GM20431 (cell line): ENCODE results near the gene CEP83.
"Not testable (repeated sequence)": the region's sequence is repeated elsewhere in the genome, so short reads cannot be mapped to it uniquely, and the experiment has no call there.

Experiments used
- in situ Hi-C: fragments of 300-500 bp; cut with MseI, MboI; formaldehyde crosslinking; loops from one replicate; pipeline ENCODE4 v1.15.0; 2020; ENCODE audit warnings: low sequenced_read_pairs; ENCODE audit not compliant: unreplicated experiment

Gene CEP83

DNA sequence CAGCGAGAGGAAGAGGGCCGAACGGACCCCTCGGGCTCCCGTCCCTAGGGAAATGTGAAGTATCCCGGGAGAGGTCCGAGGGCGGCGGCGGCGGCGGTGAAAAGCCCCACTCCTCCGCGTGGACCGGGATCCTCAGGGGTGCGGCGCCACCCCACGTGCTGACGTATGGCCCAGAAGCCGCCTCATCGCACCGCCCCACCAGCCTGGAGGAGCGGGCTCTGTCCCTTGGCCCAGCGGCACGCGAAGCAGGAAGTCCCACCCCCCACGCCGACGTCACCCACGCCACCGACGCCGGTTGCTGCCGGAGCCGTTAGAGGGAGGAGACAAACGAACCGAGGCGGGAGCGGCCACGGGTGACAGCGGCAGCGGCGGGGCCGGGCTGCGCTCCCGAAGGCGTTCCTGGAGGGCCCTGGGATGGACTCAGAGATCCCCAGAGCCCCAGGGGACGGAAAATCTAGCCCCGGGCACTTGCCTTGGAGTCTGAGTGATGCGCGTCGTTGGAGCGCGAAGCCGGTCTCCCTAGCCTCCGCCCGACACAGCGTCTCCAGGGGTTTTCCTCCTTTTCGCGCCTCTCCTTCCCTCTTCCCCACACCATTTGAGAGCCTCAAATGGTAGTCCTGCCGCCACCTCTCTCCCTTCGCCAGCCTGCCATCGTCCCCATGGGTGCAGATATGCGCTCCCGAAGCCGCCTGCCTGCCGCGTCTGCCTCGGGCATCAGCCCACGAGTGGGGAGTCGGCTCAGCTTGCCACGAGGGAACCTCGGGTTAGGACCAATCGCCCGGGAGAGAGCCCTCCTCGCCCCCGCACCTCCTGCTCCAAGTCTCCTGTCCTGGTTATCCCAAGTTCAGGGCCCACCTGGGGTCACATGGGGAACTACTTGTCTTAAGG is at the start of gene CEP83:
Gene CEP83, minus strand, starts transcription at position 140 of the 888 bp plus-strand sequence. CDS start 47,377 bp downstream, outside the sequence.
- in situ Hi-C loops: no loop called here

- in situ Hi-C loops: no loop called here
Measured at GRCh38 chr12:94509317-94509716, 49.6 kb upstream of the CEP83 start.

DNA sequence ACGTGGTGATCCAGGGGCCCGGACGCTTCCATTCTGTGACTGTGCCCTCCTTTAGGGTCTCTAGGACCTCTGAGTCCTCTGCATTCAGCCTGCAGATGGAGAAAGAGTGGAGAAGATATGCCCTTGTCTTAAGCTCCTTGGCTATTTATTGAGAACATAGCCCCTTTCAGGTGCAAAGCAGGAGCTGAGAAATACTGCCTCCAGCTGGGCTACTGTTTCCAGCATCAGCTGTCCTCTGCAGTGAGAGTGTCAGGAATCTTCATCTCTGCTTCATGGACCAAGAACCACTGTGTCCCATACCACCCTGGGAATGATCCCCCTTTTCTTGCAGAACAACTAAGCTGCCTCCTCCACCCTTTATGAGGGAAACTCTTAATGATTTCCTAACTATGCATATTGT is 47.8 kb upstream of the CEP83 start:
- in situ Hi-C loops: no loop called here

GRCh38 chr12:94504386-94504785 is 44.7 kb upstream of the CEP83 start:
- in situ Hi-C loops: no loop called here

GRCh38 chr12:94503619-94504018 is 44.0 kb upstream of the CEP83 start:
- in situ Hi-C loops: no loop called here

- in situ Hi-C loops: no loop called here
Measured at GRCh38 chr12:94500831-94501567, 41.3 kb upstream of the CEP83 start.

DNA sequence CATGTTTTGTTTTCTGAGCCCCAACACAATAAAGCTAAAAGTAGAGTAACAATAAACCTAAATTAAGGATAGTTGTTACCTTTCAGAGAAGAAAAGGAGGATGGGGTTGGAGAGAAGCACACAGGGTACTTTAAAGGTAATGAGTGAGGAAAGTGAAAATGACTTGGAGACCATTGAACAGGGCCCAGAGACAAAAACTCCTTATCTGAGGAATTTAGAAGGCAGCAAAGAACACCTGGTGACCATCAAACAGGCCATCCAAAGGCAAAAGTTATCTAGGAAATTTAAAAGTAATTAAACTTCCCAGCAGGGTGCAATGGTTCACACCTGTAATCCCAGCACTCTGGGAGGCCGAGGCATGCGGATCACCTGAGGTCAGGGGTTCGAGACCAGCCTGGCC is 39.0 kb upstream of the CEP83 start:
- in situ Hi-C loops: no loop called here

DNA sequence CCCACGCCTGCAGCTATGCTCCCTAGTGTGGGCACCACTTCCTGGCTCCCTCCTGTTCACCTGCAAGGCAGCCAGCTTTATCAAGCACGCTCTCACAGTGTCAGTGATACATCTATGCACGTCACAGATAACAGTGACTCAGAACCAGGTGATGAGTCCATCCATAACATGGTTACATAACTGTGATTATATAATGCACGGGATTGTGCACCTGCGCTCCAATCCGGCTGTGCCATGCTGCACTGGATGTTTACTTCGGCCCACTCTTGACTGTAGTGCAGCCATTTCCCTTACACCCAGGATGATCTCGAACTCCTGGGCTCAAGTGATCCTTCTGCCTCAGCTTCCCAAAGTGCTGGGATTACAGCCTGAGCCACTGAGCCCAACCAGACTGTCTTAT is 38.4 kb upstream of the CEP83 start:
- in situ Hi-C loops: no loop called here

DNA sequence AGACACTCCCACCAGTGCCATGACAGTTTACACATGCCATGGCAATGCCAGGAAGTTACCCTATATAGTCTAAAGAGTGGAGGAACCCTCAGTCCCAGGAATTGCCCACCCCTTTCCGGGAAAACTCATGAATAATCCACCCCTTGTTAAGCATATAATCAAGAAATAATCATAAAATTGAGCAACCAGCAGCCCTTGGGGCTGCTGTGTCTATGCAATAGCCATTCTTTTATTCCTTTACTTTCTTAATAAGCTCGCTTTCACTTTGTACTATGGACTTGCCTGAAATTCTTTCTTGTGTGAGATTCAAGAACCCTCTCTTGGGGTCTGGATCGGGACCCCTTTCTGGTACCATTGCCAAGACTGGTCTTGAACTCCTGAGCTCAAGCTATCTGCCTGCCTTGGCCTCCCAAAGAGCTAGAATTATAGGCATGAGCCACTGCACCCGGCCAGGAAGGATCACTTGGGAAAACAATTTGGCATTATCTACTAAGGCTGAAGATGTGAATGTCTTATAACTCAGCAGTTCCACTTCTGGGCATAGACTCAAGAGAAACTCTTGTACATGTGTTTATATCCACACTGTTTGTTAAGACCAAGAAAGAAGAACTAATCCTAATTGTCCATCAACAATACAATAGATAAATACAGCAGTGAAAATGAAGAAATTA is 35.9 kb upstream of the CEP83 start:
- in situ Hi-C loops: no loop called here

DNA sequence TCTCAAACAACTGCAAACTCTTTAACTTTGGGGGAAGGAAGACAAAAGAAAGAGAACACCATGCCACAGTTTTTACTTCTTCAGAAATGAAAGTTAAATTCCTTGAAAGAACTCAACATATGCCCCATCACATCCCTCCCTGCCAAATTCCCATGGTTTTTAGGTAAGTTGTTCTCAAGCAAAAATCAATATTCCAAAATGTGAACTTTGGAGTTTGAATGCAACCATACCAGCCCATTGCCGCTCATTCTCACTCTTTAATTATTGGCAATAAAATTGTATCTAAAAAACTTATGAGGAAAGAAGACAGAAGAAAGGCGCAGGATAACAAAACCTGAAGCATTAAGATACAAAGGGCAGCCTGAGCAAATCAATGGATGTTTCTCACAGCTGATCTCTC is 31.8 kb upstream of the CEP83 start:
- in situ Hi-C loops: no loop called here

DNA sequence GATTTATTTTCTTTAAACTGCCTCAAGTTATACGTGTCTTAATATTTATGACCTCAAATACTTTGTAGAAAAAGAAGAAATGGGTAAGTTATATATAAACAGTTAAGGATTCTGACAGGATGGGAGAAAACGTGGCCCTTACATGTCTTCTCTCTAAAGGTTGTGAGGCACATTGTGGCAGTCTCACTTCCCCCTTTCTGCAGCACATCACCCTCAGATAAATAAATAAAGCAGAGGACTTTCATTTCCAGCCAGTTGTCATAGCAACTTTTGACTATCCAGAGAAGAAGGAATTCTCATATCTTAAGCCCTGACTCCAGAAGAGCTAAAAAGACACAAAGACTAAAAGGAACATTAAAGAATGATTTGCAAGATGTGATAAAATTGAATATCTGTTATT is 28.8 kb upstream of the CEP83 start:
- in situ Hi-C loops: no loop called here

DNA sequence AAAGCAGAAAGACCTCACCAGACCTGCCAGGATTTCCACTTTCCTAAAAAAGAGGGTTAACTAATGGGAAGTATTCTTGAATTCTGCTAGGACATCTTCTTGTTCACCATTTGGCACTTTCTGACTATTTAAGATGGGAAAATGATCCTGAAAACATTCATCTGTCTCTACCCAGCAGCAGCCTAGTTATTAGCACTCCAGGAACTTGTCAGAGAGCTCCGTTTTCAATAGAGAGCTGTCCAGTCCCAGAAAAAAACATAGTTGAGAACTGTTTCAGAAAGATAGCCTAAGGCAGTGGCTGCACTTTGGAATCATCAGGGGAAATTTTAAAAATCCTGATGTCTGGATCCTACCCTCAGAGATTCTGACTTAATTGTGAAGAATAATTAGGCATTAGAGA is 22.1 kb upstream of the CEP83 start:
- in situ Hi-C loops: no loop called here

DNA sequence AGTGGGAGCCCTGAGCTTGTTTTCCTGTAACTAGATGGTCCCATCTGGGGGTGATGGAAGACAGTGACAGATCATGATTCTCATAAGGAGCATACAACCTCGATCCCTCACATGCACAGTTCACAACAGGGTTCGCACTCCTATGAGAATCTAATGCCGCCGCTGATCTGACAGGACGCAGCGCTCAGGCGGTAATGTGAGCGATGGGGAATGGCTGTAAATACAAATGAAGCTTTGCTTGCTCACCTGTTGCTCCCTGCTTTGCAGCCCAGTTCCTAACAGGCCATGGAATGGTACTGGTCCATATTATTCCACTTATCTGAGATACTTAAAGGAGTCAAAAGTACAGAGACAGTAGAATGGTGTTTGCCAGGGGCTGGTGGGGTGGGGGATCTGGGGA is 9.9 kb upstream of the CEP83 start:
- in situ Hi-C loops: no loop called here

GRCh38 chr12:94460616-94460959 is 921 bp upstream of the CEP83 start:
- in situ Hi-C loops: no loop called here

DNA sequence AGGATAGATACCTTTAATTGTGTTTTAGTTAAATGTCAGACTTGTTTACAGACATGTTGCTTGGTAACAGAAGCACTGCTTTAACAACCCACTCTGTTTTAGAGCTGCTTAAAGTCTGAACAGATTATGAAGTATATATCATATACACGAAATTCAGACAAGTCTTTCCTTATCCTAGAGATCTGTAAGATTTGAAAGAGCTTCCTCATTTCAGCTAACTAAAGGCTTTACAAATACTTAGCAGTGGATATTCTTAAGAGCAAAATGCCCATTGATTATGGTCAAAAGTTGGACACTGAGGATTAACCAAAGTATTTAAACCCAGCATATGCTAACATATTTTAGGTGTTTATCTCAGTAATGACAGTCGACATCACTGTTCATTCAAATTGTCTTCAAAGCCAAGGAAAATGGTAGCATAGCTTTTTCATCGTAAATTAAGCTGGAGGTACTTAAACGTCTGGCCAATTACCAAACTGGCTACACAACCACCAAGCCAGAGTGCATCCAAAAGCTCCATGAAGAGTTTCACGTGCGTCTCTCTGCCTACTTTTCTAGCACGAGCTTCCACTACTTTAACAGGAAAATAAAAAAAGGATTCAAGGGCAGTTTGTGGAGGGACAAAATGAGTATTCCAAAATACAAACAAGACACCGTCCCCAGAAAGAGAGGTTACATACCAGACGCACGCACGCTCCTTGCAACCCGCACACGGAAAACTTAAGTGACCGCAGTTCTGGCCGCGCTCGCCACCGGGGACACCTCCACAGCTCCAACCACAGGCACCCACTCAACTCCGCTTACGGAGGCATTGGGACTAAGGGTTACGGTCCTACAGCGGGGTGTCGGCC is 565 bp downstream of the CEP83 start:
- in situ Hi-C loops: no loop called here

DNA sequence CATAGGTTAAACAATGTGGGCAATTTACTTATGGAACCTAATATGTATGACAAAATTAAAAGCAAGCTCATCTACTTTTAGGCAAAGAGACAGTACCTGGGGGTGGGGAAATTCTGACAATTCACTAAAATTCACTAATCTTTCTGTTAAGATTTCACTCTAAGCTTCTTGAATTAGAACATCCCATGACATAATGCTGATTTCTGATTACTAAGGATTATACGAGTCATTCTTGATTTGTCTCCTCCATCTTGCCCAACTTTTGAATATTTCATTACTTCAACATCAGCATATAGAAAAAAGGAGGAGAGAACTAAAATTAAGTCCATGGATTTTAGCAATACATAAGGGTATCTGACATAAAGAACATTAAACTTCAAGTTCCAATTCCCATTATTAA is 2.4 kb downstream of the CEP83 start:
- in situ Hi-C loops: no loop called here

GRCh38 chr12:94454318-94454717 is 5.3 kb downstream of the CEP83 start:
- in situ Hi-C loops: not testable (repeated sequence)

DNA sequence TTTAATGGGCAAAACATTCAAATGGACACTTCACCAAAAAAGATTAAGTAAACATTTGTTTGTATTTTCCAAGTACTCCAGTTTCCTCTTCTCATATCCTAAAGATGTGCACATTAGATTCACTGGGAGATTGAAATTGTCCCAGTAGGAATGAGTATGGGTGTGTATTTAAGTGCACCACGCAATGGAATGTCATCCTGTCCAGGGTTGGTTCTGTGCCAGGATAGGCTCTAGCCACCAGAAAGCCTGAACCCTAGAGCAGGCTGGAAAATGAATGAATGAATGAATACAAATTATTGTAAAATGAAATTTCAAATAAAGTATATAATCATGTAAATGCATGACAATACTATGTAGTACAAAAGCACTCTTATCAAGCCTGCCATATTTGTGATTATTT is 14.0 kb downstream of the CEP83 start:
- in situ Hi-C loops: loop anchor here (25.0 kb wide), 1 partner anchor 308 kb away; the partner anchor contains the start of gene PLXNC1

- in situ Hi-C loops: loop anchor here (25.0 kb wide), 1 partner anchor 300 kb away; the partner anchor contains the start of gene PLXNC1
Measured at GRCh38 chr12:94437303-94437702, 22.4 kb downstream of the CEP83 start.

DNA sequence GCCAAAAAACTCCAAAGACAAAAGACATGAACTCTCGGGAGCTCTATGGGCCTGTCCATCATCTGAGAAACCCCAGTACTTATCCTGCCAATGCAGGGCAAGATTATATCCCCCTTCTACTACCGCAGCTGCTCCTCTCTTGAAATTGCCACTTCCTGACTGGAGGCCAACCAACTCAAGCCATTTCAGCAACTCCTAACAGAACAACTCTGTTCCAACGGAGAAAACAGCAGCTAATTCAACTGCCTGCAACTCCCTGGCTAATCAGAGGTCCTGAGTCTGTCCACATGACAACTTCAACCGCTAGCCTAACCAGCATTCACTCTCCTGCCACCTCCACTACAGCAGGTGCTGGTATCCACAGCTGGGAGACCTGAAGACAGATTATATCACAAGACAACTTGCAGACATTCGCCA is 24.1 kb downstream of the CEP83 start:
- in situ Hi-C loops: loop anchor here (25.0 kb wide), 1 partner anchor 298 kb away; the partner anchor contains the start of gene PLXNC1
